ENCODE results near the gene RASD1. TPM values are rescaled to one million over a fixed set of nuclear protein-coding genes. Genes with fewer than 3 reads are reported as not detected.

RASD1 gene
- total RNA-seq, 1 experiment from 2014 or later = 59.0 TPM

- ATAC-seq (no peak), DNase-seq (no peak)
- Histone ChIP-seq H3K4me2 (ENCODE audit: low read length) (no peak overlapping the region), H3K9me3 (ENCODE audit: low read length) (no peaks in the 10 kb centered on the region), H3K79me2 (ENCODE audit: low read length) (no peaks in the 10 kb centered on the region), H3K27me3 (ENCODE audit: low read length) (peaks cover 3% of the 10 kb centered on the region; the same call in 1 of the 2 replicates), H3F3A (ENCODE audit: low read length, unreplicated experiment) (no peaks in the 10 kb centered on the region), H2AFZ (ENCODE audit: low read length) (no peak overlapping the region), H3K27ac (ENCODE audit: low read length) (no peak overlapping the region), H4K20me1 (ENCODE audit: low read length) (no peaks in the 10 kb centered on the region), H3K9ac (ENCODE audit: low read length) (no peak overlapping the region), H3K36me3 (ENCODE audit: low read depth, low read length) (no peaks in the 10 kb centered on the region), H3K4me3 (ENCODE audit: low read length) (no peak overlapping the region), H3K4me1 (ENCODE audit: insufficient read depth, low read length) (peaks cover 15% of the 10 kb centered on the region), H3K9me2 (replicated peaks; ENCODE audit: low read length) (no peaks in the 10 kb centered on the region)
- no TSS peak for BruUV-seq (replicated peaks)
- intact Hi-C loops (cut with micrococcal nuclease) = no loop called here
- TF ChIP-seq EZH2phosphoT487 (IDR thresholded peaks at IDR 0.05; ENCODE audit: borderline replicate concordance, low read length) (no peak), EZH2 (IDR thresholded peaks at IDR 0.05; ENCODE audit: low read length, unreplicated experiment) (no peak), CTCF (conservative IDR thresholded peaks at IDR 0.05; ENCODE audit: low read depth, low read length) (no peak)
- POLR2A ChIA-PET (ENCODE audit: unreplicated experiment) = no interaction called here
- CTCF ChIA-PET = no interaction called here
Measured at GRCh38 chr17:17463821-17464220, 32.4 kb downstream of the RASD1 start.

GRCh38 chr17:17462048-17462824 lies 34.0 kb downstream of the RASD1 start:
- Histone ChIP-seq H3K4me3 (ENCODE audit: low read length) (no peak overlapping the region), H3K4me1 (ENCODE audit: insufficient read depth, low read length) (peaks cover 7% of the 10 kb centered on the region), H2AFZ (ENCODE audit: low read length) (no peak overlapping the region), H3F3A (ENCODE audit: low read length, unreplicated experiment) (no peaks in the 10 kb centered on the region), H3K9me3 (ENCODE audit: low read length) (no peaks in the 10 kb centered on the region), H3K9ac (ENCODE audit: low read length) (no peak overlapping the region), H3K9me2 (replicated peaks; ENCODE audit: low read length) (no peaks in the 10 kb centered on the region), H4K20me1 (ENCODE audit: low read length) (no peaks in the 10 kb centered on the region), H3K4me2 (ENCODE audit: low read length) (no peak overlapping the region), H3K27me3 (ENCODE audit: low read length) (peaks cover 3% of the 10 kb centered on the region; the same call in 1 of the 2 replicates), H3K36me3 (ENCODE audit: low read depth, low read length) (no peaks in the 10 kb centered on the region), H3K79me2 (ENCODE audit: low read length) (no peaks in the 10 kb centered on the region), H3K27ac (ENCODE audit: low read length) (no peak overlapping the region)
- ATAC-seq (no peak), DNase-seq (peak; percentile 16)
- TF ChIP-seq EZH2phosphoT487 (IDR thresholded peaks at IDR 0.05; ENCODE audit: borderline replicate concordance, low read length) = no peak
- no TSS peak for BruUV-seq (replicated peaks)
- ChIA-PET CTCF (no interaction called here), POLR2A (ENCODE audit: unreplicated experiment) (no interaction called here)
- intact Hi-C loops (cut with micrococcal nuclease) = no loop called here

- ATAC-seq = no peak
- no peak overlapping the region for H3K27ac ChIP-seq (ENCODE audit: low read length)
- BruUV-seq (replicated peaks) = no TSS peak
- TF ChIP-seq CTCF (conservative IDR thresholded peaks at IDR 0.05; ENCODE audit: low read depth, low read length) = no peak
- TF ChIP-seq EZH2phosphoT487 (IDR thresholded peaks at IDR 0.05; ENCODE audit: borderline replicate concordance, low read length) = no peak
- no peak for TF ChIP-seq EZH2 (IDR thresholded peaks at IDR 0.05; ENCODE audit: low read length, unreplicated experiment)
- no peak overlapping the region for H3K4me3 ChIP-seq (ENCODE audit: low read length)
- H3K79me2 ChIP-seq (ENCODE audit: low read length) = no peaks in the 10 kb centered on the region
- H3K9me2 ChIP-seq (replicated peaks; ENCODE audit: low read length) = no peaks in the 10 kb centered on the region
- H3K9ac ChIP-seq (ENCODE audit: low read length) = no peak overlapping the region
- no peak overlapping the region for H3K4me2 ChIP-seq (ENCODE audit: low read length)
- no peaks in the 10 kb centered on the region for H3K36me3 ChIP-seq (ENCODE audit: low read depth, low read length)
- H3K9me3 ChIP-seq (ENCODE audit: low read length) = no peaks in the 10 kb centered on the region
- H3K4me1 ChIP-seq (ENCODE audit: insufficient read depth, low read length) = no peaks in the 10 kb centered on the region
- ChIA-PET POLR2A (ENCODE audit: unreplicated experiment) (no interaction called here), CTCF (no interaction called here)
- H3K27me3 ChIP-seq (ENCODE audit: low read length) = peaks cover 3% of the 10 kb centered on the region; the same call in 1 of the 2 replicates
- no peaks in the 10 kb centered on the region for H3F3A ChIP-seq (ENCODE audit: low read length, unreplicated experiment)
- no peak overlapping the region for H2AFZ ChIP-seq (ENCODE audit: low read length)
- no peaks in the 10 kb centered on the region for H4K20me1 ChIP-seq (ENCODE audit: low read length)
- intact Hi-C loops (cut with micrococcal nuclease) = no loop called here
- DNase-seq = no peak
Measured at GRCh38 chr17:17460038-17460437, 36.2 kb downstream of the RASD1 start.
